ENCODE data around the gene UTP25.
"Not testable (repeated sequence)": the region's sequence is repeated elsewhere in the genome, so short reads cannot be mapped to it uniquely, and the experiment has no call there.

Gene UTP25

GRCh38 chr1:209882286-209882685 lies 54.5 kb downstream of the UTP25 start:
- H3K27ac ChIP-seq = no peak overlapping the region
- TF ChIP-seq ZFX (IDR thresholded peaks at IDR 0.05) (no peak), CTCF (conservative IDR thresholded peaks at IDR 0.05) (no peak)

- no peak overlapping the region for H3K27ac ChIP-seq
- no peak for TF ChIP-seq CTCF (conservative IDR thresholded peaks at IDR 0.05)
- no peak for TF ChIP-seq ZFX (IDR thresholded peaks at IDR 0.05)
These were observed 55.2 kb downstream of the UTP25 start for GRCh38 chr1:209882942-209883340.

- no peak overlapping the region for H3K27ac ChIP-seq
- TF ChIP-seq CTCF (conservative IDR thresholded peaks at IDR 0.05) (no peak), ZFX (IDR thresholded peaks at IDR 0.05) (no peak)
These were observed 55.7 kb downstream of the UTP25 start for GRCh38 chr1:209883341-209883971.

GRCh38 chr1:209884249-209884648 lies 56.5 kb downstream of the UTP25 start:
- TF ChIP-seq ZFX (IDR thresholded peaks at IDR 0.05) (no peak), CTCF (conservative IDR thresholded peaks at IDR 0.05) (no peak)
- H3K27ac ChIP-seq = no peak overlapping the region

GRCh38 chr1:209884665-209885117 lies 56.9 kb downstream of the UTP25 start:
- H3K27ac ChIP-seq = no peak overlapping the region
- no peak for TF ChIP-seq CTCF (conservative IDR thresholded peaks at IDR 0.05)

- TF ChIP-seq CTCF (conservative IDR thresholded peaks at IDR 0.05) = no peak
- no peak for TF ChIP-seq ZFX (IDR thresholded peaks at IDR 0.05)
- no peak overlapping the region for H3K27ac ChIP-seq
These were observed 57.8 kb downstream of the UTP25 start for GRCh38 chr1:209885403-209886218.

- H3K27ac ChIP-seq = no peak overlapping the region
- no peak for TF ChIP-seq ZFX (IDR thresholded peaks at IDR 0.05)
- no peak for TF ChIP-seq CTCF (conservative IDR thresholded peaks at IDR 0.05)
These were observed 58.4 kb downstream of the UTP25 start for GRCh38 chr1:209886219-209886536.

GRCh38 chr1:209888291-209889076 lies 60.7 kb downstream of the UTP25 start:
- not testable (repeated sequence) for H3K27ac ChIP-seq

Measured in C4-2B (cell line).